A549 (cell line): ENCODE results near the gene MYO9A.

Experiments used
- CTCF ChIP-seq: fragments of >200 bp; sonication (Bioruptor Twin); formaldehyde crosslinking; IDR thresholded peaks from 3 replicates; pipeline ENCODE4 v1.5.1; 2016
- NR3C1 ChIP-seq: fragments of >200 bp; sonication (Bioruptor Twin); formaldehyde crosslinking; IDR thresholded peaks from 3 replicates; pipeline ENCODE4 v1.6.1; 2017
- POLR2A ChIP-seq: IDR thresholded peaks from 2 replicates; pipeline ENCODE4 v1.6.1; 2012; ENCODE audit warnings: mild to moderate bottlenecking, low read length
- RCOR1 ChIP-seq: fragments of 150-350 bp; IDR thresholded peaks from 2 replicates; pipeline ENCODE4 v1.6.1; 2014; ENCODE audit warnings: antibody characterized with exemption, low read length, low read depth

GRCh38 chr15:72092006-72092405 lies 25.9 kb downstream of the MYO9A start:
- TF ChIP-seq CTCF (no peak), RCOR1 (no peak), POLR2A (no peak), NR3C1 (no peak)
